ENCODE results near the gene MSI2. TPM values are rescaled to one million over a fixed set of nuclear protein-coding genes. Genes with fewer than 3 reads are reported as not detected.

MSI2 gene
- total RNA-seq, 1 donor from 2014 or later, result 21.1 TPM

- Histone ChIP-seq H3K36me3 (ENCODE audit: control insufficient read depth, insufficient read depth, low read length) (peaks cover 2% of the 10 kb centered on the region), H3K4me3 (ENCODE audit: low read depth, low read length) (no peak overlapping the region), H3K27me3 (ENCODE audit: control insufficient read depth, insufficient read depth, low read length) (no peaks in the 10 kb centered on the region)
- no peak for DNase-seq (ENCODE audit: low read depth)
- FAIRE-seq, result no peak
- TF ChIP-seq CTCF (IDR thresholded peaks at IDR 0.05; ENCODE audit: insufficient read depth, low read length, severe bottlenecking), result no peak
Observed at GRCh38 chr17:57259817-57260216, 3.5 kb downstream of the MSI2 start.

GRCh38 chr17:57260325-57261083, 4.2 kb downstream of the MSI2 start:
- Histone ChIP-seq H3K27me3 (ENCODE audit: control insufficient read depth, insufficient read depth, low read length) (no peaks in the 10 kb centered on the region), H3K36me3 (ENCODE audit: control insufficient read depth, insufficient read depth, low read length) (peaks cover 2% of the 10 kb centered on the region), H3K4me3 (ENCODE audit: low read depth, low read length) (no peak overlapping the region)
- no peak for TF ChIP-seq CTCF (IDR thresholded peaks at IDR 0.05; ENCODE audit: insufficient read depth, low read length, severe bottlenecking)
- DNase-seq (ENCODE audit: low read depth) (no peak), FAIRE-seq (no peak)

GRCh38 chr17:57261084-57261461, 4.8 kb downstream of the MSI2 start:
- H3K4me3 ChIP-seq (ENCODE audit: low read depth, low read length), result no peak overlapping the region
- H3K36me3 ChIP-seq (ENCODE audit: control insufficient read depth, insufficient read depth, low read length), result peaks cover 2% of the 10 kb centered on the region
- H3K27me3 ChIP-seq (ENCODE audit: control insufficient read depth, insufficient read depth, low read length), result no peaks in the 10 kb centered on the region
- no peak for TF ChIP-seq CTCF (IDR thresholded peaks at IDR 0.05; ENCODE audit: insufficient read depth, low read length, severe bottlenecking)
- FAIRE-seq (no peak), DNase-seq (ENCODE audit: low read depth) (no peak)

- TF ChIP-seq CTCF (IDR thresholded peaks at IDR 0.05; ENCODE audit: insufficient read depth, low read length, severe bottlenecking), result no peak
- no peak overlapping the region for H3K4me3 ChIP-seq (ENCODE audit: low read depth, low read length)
- DNase-seq (ENCODE audit: low read depth), result no peak
- no peaks in the 10 kb centered on the region for H3K27me3 ChIP-seq (ENCODE audit: control insufficient read depth, insufficient read depth, low read length)
- FAIRE-seq, result no peak
- H3K36me3 ChIP-seq (ENCODE audit: control insufficient read depth, insufficient read depth, low read length), result peaks cover 5% of the 10 kb centered on the region
Observed at GRCh38 chr17:57262557-57262956, 6.2 kb downstream of the MSI2 start.

GRCh38 chr17:57264250-57264649, 7.9 kb downstream of the MSI2 start:
- FAIRE-seq (no peak), DNase-seq (ENCODE audit: low read depth) (no peak)
- H3K27me3 ChIP-seq (ENCODE audit: control insufficient read depth, insufficient read depth, low read length), result no peaks in the 10 kb centered on the region
- peaks cover 5% of the 10 kb centered on the region for H3K36me3 ChIP-seq (ENCODE audit: control insufficient read depth, insufficient read depth, low read length)
- no peak overlapping the region for H3K4me3 ChIP-seq (ENCODE audit: low read depth, low read length)
- no peak for TF ChIP-seq CTCF (IDR thresholded peaks at IDR 0.05; ENCODE audit: insufficient read depth, low read length, severe bottlenecking)

GRCh38 chr17:57264776-57265175, 8.5 kb downstream of the MSI2 start:
- H3K4me3 ChIP-seq (ENCODE audit: low read depth, low read length), result no peak overlapping the region
- FAIRE-seq (no peak), DNase-seq (ENCODE audit: low read depth) (no peak)
- no peak for TF ChIP-seq CTCF (IDR thresholded peaks at IDR 0.05; ENCODE audit: insufficient read depth, low read length, severe bottlenecking)
- H3K27me3 ChIP-seq (ENCODE audit: control insufficient read depth, insufficient read depth, low read length), result no peaks in the 10 kb centered on the region
- H3K36me3 ChIP-seq (ENCODE audit: control insufficient read depth, insufficient read depth, low read length), result peaks cover 5% of the 10 kb centered on the region

All from bronchial epithelial cell (primary cell).